Bronchial epithelial cell (primary cell): ENCODE measurements around the gene MRTFB. TPM values are rescaled to one million over a fixed set of nuclear protein-coding genes. Genes with fewer than 3 reads are reported as not detected.

Experiments used
- DNase-seq: peaks from one replicate; pipeline ENCODE4 v3.0.0-alpha.2; 2010; ENCODE audit warnings: low read depth
- FAIRE-seq: peaks from 2 replicates; lab custom pipeline; 2011; peaks lifted over from hg19 to GRCh38; lab: Jason Lieb, UNC
- H3K27me3 ChIP-seq: 2 replicates; pipeline ENCODE4 v1.5.1; 2011; ENCODE audit warnings: low read length; ENCODE audit not compliant: control insufficient read depth, insufficient read depth
- H3K36me3 ChIP-seq: 2 replicates; pipeline ENCODE4 v1.5.1; 2011; ENCODE audit warnings: low read length; ENCODE audit not compliant: control insufficient read depth, insufficient read depth
- H3K4me3 ChIP-seq: 2 replicates; pipeline ENCODE4 v1.5.1; 2011; ENCODE audit warnings: mild to moderate bottlenecking, low read depth, low read length, control low read depth
- CTCF ChIP-seq: IDR thresholded peaks from 2 replicates; pipeline ENCODE4 v1.5.1; 2011; ENCODE audit warnings: mild to moderate bottlenecking, moderate library complexity, low read length, control low read depth, inconsistent platforms; ENCODE audit not compliant: insufficient read depth, severe bottlenecking
- total RNA-seq: library from RNA; depleted of rRNA; stranded (reverse); fragments of >200 nt; gene quantifications from 2 replicates; pipeline ENCODE4 v1.2.1, GENCODE V29; 2014

Gene MRTFB
- total RNA-seq, 1 donor from 2014 or later = 6.8 TPM

- peaks cover 4% of the 10 kb centered on the region for H3K36me3 ChIP-seq
- TF ChIP-seq CTCF = no peak
- no peak for FAIRE-seq
These were observed 152.5 kb downstream of the MRTFB start for GRCh38 chr16:14223632-14224031.

GRCh38 chr16:14225457-14225856 lies 154.3 kb downstream of the MRTFB start:
- no peak for TF ChIP-seq CTCF
- no peak for FAIRE-seq
- DNase-seq = no peak
- Histone ChIP-seq H3K4me3 (no peak overlapping the region), H3K27me3 (no peaks in the 10 kb centered on the region), H3K36me3 (peaks cover 1% of the 10 kb centered on the region)

More at GRCh38 chr16:14223632-14224031, 152.5 kb downstream of the MRTFB start:
- no peak for DNase-seq
- no peak overlapping the region for H3K4me3 ChIP-seq
- no peaks in the 10 kb centered on the region for H3K27me3 ChIP-seq

- DNase-seq = no peak
- H3K4me3 ChIP-seq = no peak overlapping the region
- no peak for TF ChIP-seq CTCF
- no peaks in the 10 kb centered on the region for H3K27me3 ChIP-seq
- H3K36me3 ChIP-seq = peaks cover 4% of the 10 kb centered on the region
- FAIRE-seq = no peak
These were observed 161.2 kb downstream of the MRTFB start for GRCh38 chr16:14232106-14232864.

- Histone ChIP-seq H3K27me3 (no peaks in the 10 kb centered on the region), H3K36me3 (peaks cover 13% of the 10 kb centered on the region), H3K4me3 (no peak overlapping the region)
- FAIRE-seq (no peak), DNase-seq (no peak)
- no peak for TF ChIP-seq CTCF
These were observed 165.3 kb downstream of the MRTFB start for GRCh38 chr16:14236401-14236800.

GRCh38 chr16:14238756-14239155 lies 167.6 kb downstream of the MRTFB start:
- TF ChIP-seq CTCF = no peak

More at GRCh38 chr16:14238756-14239155, 167.6 kb downstream of the MRTFB start:
- DNase-seq (no peak), FAIRE-seq (no peak)
- H3K36me3 ChIP-seq = peaks cover 15% of the 10 kb centered on the region
- no peak overlapping the region for H3K4me3 ChIP-seq
- no peaks in the 10 kb centered on the region for H3K27me3 ChIP-seq
